HG02678 (cell line): ENCODE measurements around the gene IL1R1.

Experiments used
- ATAC-seq: cut with Tn5 transposase; IDR thresholded peaks from one replicate; pipeline ENCODE4 v1.9.1; 2021; ENCODE audit warnings: mild to moderate bottlenecking, moderate library complexity; ENCODE audit not compliant: unreplicated experiment

The IL1R1 gene

DNA sequence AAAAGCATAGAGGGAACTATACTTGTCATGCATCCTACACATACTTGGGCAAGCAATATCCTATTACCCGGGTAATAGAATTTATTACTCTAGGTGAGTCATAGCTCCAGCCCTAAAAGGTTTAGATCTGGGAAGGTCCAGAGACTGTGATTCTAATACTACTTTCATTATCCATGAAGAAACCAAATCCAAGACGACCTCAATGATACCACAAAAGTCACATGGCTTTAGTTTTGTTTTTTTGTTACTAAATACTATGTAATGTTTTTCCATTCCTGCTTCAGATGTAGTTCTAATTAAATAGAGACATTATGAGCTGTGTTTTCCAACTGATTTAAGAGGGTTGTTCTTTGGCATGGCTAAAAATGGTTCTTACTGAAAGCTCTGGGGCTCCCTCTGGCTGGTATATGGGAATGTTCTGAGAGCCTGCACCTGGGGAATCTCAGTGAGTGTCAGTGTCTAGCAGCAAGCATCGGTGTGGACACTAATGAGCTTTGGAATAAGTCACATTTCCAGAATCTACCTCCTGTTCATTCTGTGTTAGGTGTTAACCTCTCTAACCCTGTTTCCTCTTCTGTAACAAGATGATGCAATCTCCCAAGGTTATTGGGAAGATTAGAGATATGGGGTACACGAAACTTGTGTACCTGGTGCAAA lies 23.8 kb downstream of the IL1R1 start:
- ATAC-seq: no peak

DNA sequence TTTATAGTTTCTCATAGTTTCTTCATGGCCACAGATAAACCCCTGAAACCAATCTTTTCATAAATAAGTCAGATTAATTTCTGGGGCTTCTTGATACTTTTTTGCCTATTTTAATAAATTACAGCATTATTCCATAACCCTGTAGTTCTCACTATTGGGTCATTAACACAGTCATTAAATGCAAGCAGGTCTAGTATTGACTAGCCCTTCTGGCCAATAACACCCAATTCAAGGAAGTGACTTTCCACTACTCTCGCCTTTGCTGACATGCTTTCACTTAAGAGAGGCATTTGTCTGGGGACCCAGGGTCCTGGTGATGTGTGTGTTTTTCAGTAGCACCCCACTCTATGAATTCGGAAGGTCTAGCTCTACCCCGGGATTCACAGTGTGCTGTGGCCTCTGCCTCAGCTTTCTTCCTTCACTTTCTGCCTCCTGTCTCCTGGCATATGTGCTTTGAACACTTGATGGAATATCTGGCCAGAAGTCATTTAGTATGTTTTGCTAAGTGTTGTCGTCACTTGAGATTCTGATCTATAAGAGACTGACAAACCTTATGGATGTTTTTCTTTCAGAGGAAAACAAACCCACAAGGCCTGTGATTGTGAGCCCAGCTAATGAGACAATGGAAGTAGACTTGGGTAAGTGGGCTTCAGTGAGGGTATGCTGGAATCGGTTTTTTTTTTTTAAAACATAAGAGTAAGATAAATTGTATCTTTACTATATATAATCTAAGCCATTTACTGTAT lies 25.7 kb downstream of the IL1R1 start:
- ATAC-seq: no peak

DNA sequence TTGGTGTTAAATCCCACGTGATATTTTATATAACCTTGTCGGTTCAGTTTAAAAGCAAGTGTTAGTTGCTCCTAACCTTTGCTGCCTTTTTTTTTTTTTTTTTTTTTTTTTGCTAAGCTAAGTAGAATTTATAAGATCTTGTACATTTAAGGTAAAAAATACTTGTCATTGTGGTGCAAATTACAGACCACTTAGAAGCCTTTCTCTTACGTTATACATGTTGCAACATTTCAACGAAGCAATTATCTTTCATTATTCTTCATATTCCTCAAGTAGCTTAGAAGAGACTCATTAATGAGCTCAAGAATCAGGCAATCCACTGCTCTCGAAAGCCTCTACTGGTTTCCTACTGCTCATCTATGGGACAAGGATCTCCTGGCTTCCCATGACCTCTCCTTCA lies 29.4 kb downstream of the IL1R1 start:
- no peak for ATAC-seq

GRCh38 chr2:102172745-102173144 lies 30.2 kb downstream of the IL1R1 start:
- ATAC-seq: no peak

- ATAC-seq: no peak
These were observed 33.6 kb downstream of the IL1R1 start for GRCh38 chr2:102176172-102176571.

DNA sequence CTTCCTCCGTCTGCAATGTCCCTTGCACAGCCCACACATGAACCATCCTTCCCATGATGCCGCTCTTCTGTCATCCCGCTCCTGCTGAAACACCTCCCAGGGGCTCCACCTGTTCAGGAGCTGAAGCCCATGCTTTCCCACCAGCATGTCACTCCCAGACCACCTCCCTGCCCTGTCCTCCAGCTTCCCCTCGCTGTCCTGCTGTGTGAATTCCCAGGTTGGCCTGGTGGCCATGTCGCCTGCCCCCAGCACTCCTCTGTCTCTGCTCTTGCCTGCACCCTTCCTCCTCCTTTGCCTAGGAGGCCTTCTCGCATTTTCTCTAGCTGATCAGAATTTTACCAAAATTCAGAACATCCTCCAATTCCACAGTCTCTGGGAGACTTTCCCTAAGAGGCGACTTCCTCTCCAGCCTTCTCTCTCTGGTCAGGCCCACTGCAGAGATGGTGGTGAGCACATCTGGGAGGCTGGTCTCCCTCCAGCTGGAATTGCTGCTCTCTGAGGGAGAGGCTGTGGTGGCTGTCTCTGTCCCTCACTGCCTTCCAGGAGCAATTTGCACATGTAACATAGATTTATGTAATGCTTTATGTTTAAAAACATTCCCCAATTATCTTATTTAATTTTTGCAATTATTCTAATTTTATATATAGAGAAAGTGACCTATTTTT lies 35.4 kb downstream of the IL1R1 start:
- ATAC-seq: no peak

DNA sequence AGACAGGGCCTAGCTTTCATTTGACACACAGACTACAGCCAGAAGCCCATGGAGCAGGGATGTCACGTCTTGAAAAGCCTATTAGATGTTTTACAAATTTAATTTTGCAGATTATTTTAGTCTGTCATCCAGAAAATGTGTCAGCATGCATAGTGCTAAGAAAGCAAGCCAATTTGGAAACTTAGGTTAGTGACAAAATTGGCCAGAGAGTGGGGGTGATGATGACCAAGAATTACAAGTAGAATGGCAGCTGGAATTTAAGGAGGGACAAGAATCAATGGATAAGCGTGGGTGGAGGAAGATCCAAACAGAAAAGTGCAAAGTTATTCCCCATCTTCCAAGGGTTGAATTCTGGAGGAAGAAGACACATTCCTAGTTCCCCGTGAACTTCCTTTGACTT lies 36.5 kb downstream of the IL1R1 start:
- no peak for ATAC-seq

- no peak for ATAC-seq
These were observed 37.5 kb downstream of the IL1R1 start for GRCh38 chr2:102179788-102180686.

GRCh38 chr2:102180687-102180999 lies 38.1 kb downstream of the IL1R1 start:
- no peak for ATAC-seq

GRCh38 chr2:102181376-102181775 lies 38.8 kb downstream of the IL1R1 start:
- no peak for ATAC-seq

GRCh38 chr2:102181919-102182635 lies 39.5 kb downstream of the IL1R1 start:
- no peak for ATAC-seq

DNA sequence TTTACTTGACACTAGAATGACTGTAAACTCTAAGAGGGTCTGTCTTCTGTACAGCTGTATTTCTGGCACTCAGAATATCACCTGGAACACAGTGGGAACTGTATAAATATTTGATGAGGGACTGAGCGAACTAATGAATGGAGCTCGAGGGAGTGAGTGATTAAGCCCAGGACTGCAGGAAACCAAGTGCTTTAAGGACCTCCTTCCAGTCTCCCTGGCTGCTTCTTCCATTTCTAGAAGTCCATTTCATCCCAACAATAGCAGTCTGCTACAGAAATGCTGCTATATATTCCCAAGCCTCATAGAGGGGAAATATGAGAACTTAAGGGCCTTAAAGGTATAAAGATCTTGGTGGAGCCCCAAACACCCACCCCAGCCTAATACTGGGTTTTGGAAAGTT lies 41.5 kb downstream of the IL1R1 start:
- ATAC-seq: no peak

GRCh38 chr2:102184568-102184967 lies 42.0 kb downstream of the IL1R1 start:
- no peak for ATAC-seq

- ATAC-seq: no peak
These were observed 42.8 kb downstream of the IL1R1 start for GRCh38 chr2:102185347-102185746.

DNA sequence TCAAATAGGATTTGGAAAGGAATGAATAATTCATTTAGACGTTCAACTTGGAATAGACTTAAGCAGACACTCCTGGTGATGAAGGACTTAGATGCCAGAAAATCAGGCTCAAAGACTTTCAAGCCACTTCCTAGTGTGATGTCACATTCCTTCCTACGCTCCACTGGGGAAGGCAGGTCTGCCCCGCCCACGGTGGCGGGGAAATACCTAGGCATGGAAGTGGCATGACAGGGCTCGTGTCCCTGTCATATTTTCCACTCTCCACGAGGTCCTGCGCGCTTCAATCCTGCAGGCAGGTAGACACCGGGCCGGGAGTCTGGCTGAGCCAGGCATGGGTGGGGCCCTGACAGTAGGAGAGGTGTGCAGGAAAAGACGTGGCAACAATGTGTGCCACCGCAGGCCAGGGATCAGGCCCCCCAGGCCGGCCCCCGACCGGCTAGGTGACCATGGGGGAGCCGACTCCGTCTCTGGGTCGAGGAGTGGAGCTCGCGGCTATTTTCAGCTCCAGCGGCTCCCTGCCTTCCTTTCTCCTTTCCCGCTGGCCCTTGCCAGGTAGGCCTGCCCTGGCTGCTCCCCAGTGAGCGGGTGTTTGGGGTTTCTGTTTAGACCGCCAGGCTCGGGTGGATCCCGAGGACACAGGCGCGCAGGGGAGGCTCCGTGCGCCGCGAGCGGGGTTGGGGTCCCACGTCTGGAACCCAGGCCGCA lies 44.4 kb downstream of the IL1R1 start, which contains the start of gene IL1RL2:
TSS of gene IL1RL2 (plus strand) at position 233 of the 705 bp plus-strand sequence. CDS start 845 bp downstream, outside the sequence.
- no peak for ATAC-seq

- no peak for ATAC-seq
These were observed 45.1 kb downstream of the IL1R1 start for GRCh38 chr2:102187496-102188150.

GRCh38 chr2:102190430-102191107 lies 48.0 kb downstream of the IL1R1 start:
- ATAC-seq: no peak

DNA sequence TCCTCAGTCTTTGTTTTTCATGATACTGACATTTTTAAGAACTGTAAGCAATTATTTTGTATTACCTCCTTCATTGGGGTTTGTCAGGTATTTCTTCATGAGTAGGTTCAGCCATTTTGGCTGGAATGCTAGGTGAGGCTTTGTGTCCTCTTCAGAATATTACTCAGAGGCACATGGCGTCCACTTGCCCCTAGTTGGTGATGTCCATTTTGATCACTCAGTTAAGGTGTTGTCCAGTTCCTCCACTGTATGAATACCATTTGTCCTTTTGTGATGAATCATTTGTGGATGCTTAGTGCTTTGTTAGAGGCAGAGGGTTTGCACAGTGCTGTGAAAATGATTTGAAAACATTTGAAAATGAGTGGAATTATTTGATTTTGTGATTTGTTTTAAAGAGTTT lies 49.0 kb downstream of the IL1R1 start:
- no peak for ATAC-seq

- ATAC-seq: no peak
These were observed 50.5 kb downstream of the IL1R1 start for GRCh38 chr2:102193074-102193473.
